HCT116 (cell line): ENCODE measurements around the gene NLE1.

Experiments
- CEBPB ChIP-seq: IDR thresholded peaks from 2 replicates; pipeline ENCODE4 v1.6.1; 2012; ENCODE audit warnings: low read depth
- CTCF ChIP-seq, 3 experiments: fragments of 200-600 bp in 1 of 3; sonication (generic) in 1 of 3; IDR thresholded peaks in 2 of 3; conservative IDR thresholded peaks in 1 of 3; 2 replicates each; pipeline ENCODE4 v1.5.1; 2012 to 2017; ENCODE audit warnings: low read depth in 2 of 3, low read length in 2 of 3, antibody characterized with exemption in 1 of 3, borderline replicate concordance in 1 of 3, control low read depth in 1 of 3, mild to moderate bottlenecking in 1 of 3, mixed read lengths in 1 of 3, mixed run types in 1 of 3, moderate library complexity in 1 of 3; ENCODE audit not compliant: insufficient read depth in 1 of 3
- FOSL1 ChIP-seq: IDR thresholded peaks from 2 replicates; pipeline ENCODE4 v1.6.1; 2012; ENCODE audit warnings: low read depth
- POLR2A ChIP-seq: IDR thresholded peaks from 2 replicates; pipeline ENCODE4 v1.7.0; 2011; ENCODE audit warnings: borderline replicate concordance; ENCODE audit not compliant: insufficient read depth, insufficient read length; ENCODE audit errors: extremely low read depth
- POLR2AphosphoS5 ChIP-seq: IDR thresholded peaks from 2 replicates; pipeline ENCODE4 v1.6.1; 2011; ENCODE audit warnings: mild to moderate bottlenecking, low read depth, low read length, moderate library complexity
- SRF ChIP-seq: IDR thresholded peaks from 2 replicates; pipeline ENCODE4 v1.6.1; 2012; ENCODE audit warnings: low read depth

DNA sequence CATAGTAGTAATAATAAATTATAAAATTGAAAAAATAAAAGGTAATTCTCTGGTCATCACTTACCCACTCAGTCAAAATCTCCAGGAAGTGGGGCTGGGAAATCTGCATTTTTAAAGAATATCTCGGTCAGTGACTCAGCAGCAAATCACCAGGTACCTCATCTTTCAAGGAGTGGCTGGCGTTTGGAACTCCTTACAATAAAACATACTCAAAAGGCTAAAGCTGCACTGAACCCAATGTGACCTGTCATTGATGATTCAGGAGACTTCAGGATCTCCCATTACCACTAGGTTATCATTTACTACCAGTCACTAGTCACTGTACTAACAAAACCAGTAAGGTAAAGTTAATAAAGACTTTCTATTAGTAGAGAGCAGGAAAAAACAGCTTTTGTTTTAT is 57.1 kb downstream of the NLE1 start:
- TF ChIP-seq SRF (peak; percentile 69; the same call in 1 of the 2 replicates), FOSL1 (peak; percentile 93), POLR2AphosphoS5 (peak; percentile 42; the same call in 1 of the 2 replicates), POLR2A (no peak), CTCF (IDR thresholded peaks at IDR 0.05 in 2 of 3, conservative IDR thresholded peaks at IDR 0.05 in 1 of 3; ENCODE audit: borderline replicate concordance in 1 of 3, insufficient read depth in 1 of 3, low read depth in 2 of 3, low read length in 2 of 3) (no peak), CEBPB (peak; percentile 59; the same call in 1 of the 2 replicates)
